Spleen (tissue), 11 donors: ENCODE data around the gene MDH2. TPM values are rescaled to one million over a fixed set of nuclear protein-coding genes. Genes with fewer than 3 reads are reported as not detected.

Experiments
- DNase-seq: peaks from one replicate; pipeline ENCODE4 v3.0.0-alpha.2; 2020
- H3K27ac ChIP-seq, 8 donors: fragments of 200-600 bp; sonication (generic) in 7 of 8; 1 replicate in 4 of 8; 2 replicates in 4 of 8; pipeline versions ENCODE4 v1.5.0 to v1.8.0; 2016 to 2021; ENCODE audit warnings: inconsistent platforms in 4 of 8, mild to moderate bottlenecking in 4 of 8, moderate library complexity in 1 of 8
- H3K27me3 ChIP-seq, 7 donors: fragments of 200-600 bp; sonication (generic) in 6 of 7; replicated peaks in 1 of 7; 1 replicate in 4 of 7; 2 replicates in 3 of 7; pipeline versions ENCODE4 v1.5.0 to v1.8.0; 2016 to 2021; ENCODE audit warnings: inconsistent platforms in 3 of 7, mild to moderate bottlenecking in 1 of 7
- H3K36me3 ChIP-seq, 6 donors: fragments of 200-600 bp; sonication (generic) in 5 of 6; 1 replicate in 4 of 6; 2 replicates in 2 of 6; pipeline versions ENCODE4 v1.5.0 to v1.8.0; 2016 to 2021; ENCODE audit warnings: inconsistent platforms in 2 of 6
- H3K4me1 ChIP-seq, 6 donors: fragments of 200-600 bp; sonication (generic) in 5 of 6; 1 replicate in 3 of 6; 2 replicates in 3 of 6; pipeline versions ENCODE4 v1.5.0 to v1.8.0; 2016 to 2021; ENCODE audit warnings: inconsistent platforms in 3 of 6
- H3K4me3 ChIP-seq, 8 donors: fragments of 200-600 bp; sonication (generic) in 7 of 8; 1 replicate in 4 of 8; 2 replicates in 4 of 8; pipeline versions ENCODE4 v1.5.0 to v1.8.0; 2016 to 2021; ENCODE audit warnings: inconsistent platforms in 4 of 8, mild to moderate bottlenecking in 4 of 8, moderate library complexity in 2 of 8
- H3K9me3 ChIP-seq, 8 donors: fragments of 200-600 bp; sonication (generic) in 7 of 8; 1 replicate in 4 of 8; 2 replicates in 4 of 8; pipeline versions ENCODE4 v1.5.0 to v1.8.0; 2016 to 2021; ENCODE audit warnings: inconsistent platforms in 4 of 8
- CTCF ChIP-seq, 11 experiments: fragments of 200-600 bp in 7 of 11; fragments of 450-650 bp in 4 of 11; sonication (generic) in 4 of 11; IDR thresholded peaks in 8 of 11; conservative IDR thresholded peaks in 3 of 11; 1 replicate in 7 of 11; 2 replicates in 4 of 11; pipeline versions ENCODE4 v1.4.0 to v1.8.0; 2016 to 2021; ENCODE audit warnings: antibody characterized with exemption in 11 of 11, inconsistent platforms in 4 of 11, mild to moderate bottlenecking in 1 of 11
- POLR2A ChIP-seq, 3 donors: fragments of 450-650 bp; IDR thresholded peaks; one replicate each; pipeline ENCODE4 v1.5.1; 2017; ENCODE audit warnings: antibody characterized with exemption in 3 of 3, mild to moderate bottlenecking in 1 of 3
- POLR2AphosphoS5 ChIP-seq, 3 donors: sonication (generic); formaldehyde crosslinking; IDR thresholded peaks; one replicate each; pipeline ENCODE4 v1.5.1; 2017; ENCODE audit warnings: antibody characterized with exemption in 3 of 3
- WGBS, 5 donors: extraction: QIAGEN DNeasy Blood & Tissue Kit in 3 of 5; methylation state at CpG; one replicate each; pipeline versions ENCODE4 v1.1.5 to v1.1.7; 2013 to 2018; 5-methylcytosine and 5-hydroxymethylcytosine counted together
- intact Hi-C: fragments of 100-400 bp; cut with DNase I; formaldehyde crosslinking; loops from one replicate; pipeline ENCODE4 v1.15.0; 2023; ENCODE audit warnings: low total_unique reads
- polyA plus RNA-seq, 3 donors: library from polyadenylated mRNA; stranded (reverse); fragments of 200-250 nt; gene quantifications; one replicate each; pipeline ENCODE4 v1.2.1, GENCODE V29; 2013
- total RNA-seq, 7 donors: library from RNA; depleted of rRNA in 3 of 7; stranded (reverse); fragments of >200 nt in 3 of 7; fragmentation: NEBNext Ultra II Directional in 4 of 7; extraction: Animal tissue kit (Norgen Biotek cat#: 25700) in 4 of 7; gene quantifications; one replicate each; pipeline versions ENCODE4 v1.1.0 to v1.2.1, GENCODE V29; 2016 to 2021
- donor health status: healthy with polysubstance abuse.
- donor health status: DM: no; HTN: no; CAD: no; lungs with moderate emphysema.
- donor health status: DM: no; HTN: no; CAD: no.
- donor health status: Bipolar disorder and iron deficiency.
- donor health status: healthy.
- donor health status: DM: no; HTN: no; CAD: no.
- donor health status: DM: yes; HTN: yes; CAD: no.

The MDH2 gene
- total and polyA plus RNA-seq, 10 donors = 45.5 to 129 (median 76.6) TPM

GRCh38 chr7:76066716-76067503 is 19.0 kb downstream of the MDH2 start:
- H3K4me1 ChIP-seq = peaks cover 0 to 23% (median 9%) of the 10 kb centered on the region in 6 donors
- TF ChIP-seq POLR2AphosphoS5 (IDR thresholded peaks at IDR 0.05) = no peak
- no peak for TF ChIP-seq POLR2A (IDR thresholded peaks at IDR 0.05)
- TF ChIP-seq CTCF (IDR thresholded peaks at IDR 0.05 in 8 of 11, conservative IDR thresholded peaks at IDR 0.05 in 3 of 11) = no peak
- DNase-seq = no peak
- no peak overlapping the region for H3K27ac ChIP-seq
- H3K36me3 ChIP-seq = peaks cover 0 to 62% (median 59%) of the 10 kb centered on the region in 6 donors
- no peaks in the 10 kb centered on the region for H3K27me3 ChIP-seq
- intact Hi-C loops = no loop called here
- no peak overlapping the region for H3K4me3 ChIP-seq
- no peaks in the 10 kb centered on the region for H3K9me3 ChIP-seq
- WGBS, 5 donors = 89 to 96% (median 90%) methylated on average over 14 of the region's 14 CpGs

GRCh38 chr7:76069238-76069638 is 21.3 kb downstream of the MDH2 start:
- WGBS, 5 donors = 32 to 47% (median 39%) methylated on average over 8 of the region's 8 CpGs
- no peak for DNase-seq

GRCh38 chr7:76071316-76072242 is 23.7 kb downstream of the MDH2 start:
- no peak for DNase-seq
- Histone ChIP-seq H3K27me3 (no peaks in the 10 kb centered on the region), H3K4me3 (no peak overlapping the region), H3K9me3 (peaks cover 0 to 16% (median 13%) of the 10 kb centered on the region in 8 donors), H3K4me1 (peaks cover 0 to 23% (median 9%) of the 10 kb centered on the region in 6 donors), H3K36me3 (peaks cover 0 to 15% (median 12%) of the 10 kb centered on the region in 6 donors), H3K27ac (no peak overlapping the region)
- TF ChIP-seq POLR2A (IDR thresholded peaks at IDR 0.05) (no peak), POLR2AphosphoS5 (IDR thresholded peaks at IDR 0.05) (no peak), CTCF (IDR thresholded peaks at IDR 0.05 in 8 of 11, conservative IDR thresholded peaks at IDR 0.05 in 3 of 11) (no peak)
- intact Hi-C loops = no loop called here
- 90 to 94% (median 91%) methylated on average over 37 to 47 of the region's 47 CpGs for WGBS, 5 donors

More at GRCh38 chr7:76069238-76069638, 21.3 kb downstream of the MDH2 start:
- Histone ChIP-seq H3K4me3 (no peak overlapping the region), H3K9me3 (peaks cover 0 to 3% (median under 1%) of the 10 kb centered on the region in 8 donors), H3K36me3 (peaks cover 0 to 39% (median 35%) of the 10 kb centered on the region in 6 donors), H3K27me3 (no peaks in the 10 kb centered on the region), H3K27ac (peak overlapping the region in 2 of 8 donors; percentile 17 to 43), H3K4me1 (peaks cover 0 to 23% (median 9%) of the 10 kb centered on the region in 6 donors)
- intact Hi-C loops = no loop called here
- TF ChIP-seq POLR2AphosphoS5 (IDR thresholded peaks at IDR 0.05) (peak; percentile 52 to 77 (median 68)), POLR2A (IDR thresholded peaks at IDR 0.05) (no peak), CTCF (IDR thresholded peaks at IDR 0.05 in 8 of 11, conservative IDR thresholded peaks at IDR 0.05 in 3 of 11) (peak in 1 of 11 experiments; percentile 24)
